Kidney glomerular epithelial cell (primary cell): Measurements from ENCODE around the gene ZC3H12A.

Experiments used
- DNase-seq: peaks from one replicate; lab custom pipeline; 2025; lab: John Stamatoyannopoulos, UW

Gene ZC3H12A

DNA sequence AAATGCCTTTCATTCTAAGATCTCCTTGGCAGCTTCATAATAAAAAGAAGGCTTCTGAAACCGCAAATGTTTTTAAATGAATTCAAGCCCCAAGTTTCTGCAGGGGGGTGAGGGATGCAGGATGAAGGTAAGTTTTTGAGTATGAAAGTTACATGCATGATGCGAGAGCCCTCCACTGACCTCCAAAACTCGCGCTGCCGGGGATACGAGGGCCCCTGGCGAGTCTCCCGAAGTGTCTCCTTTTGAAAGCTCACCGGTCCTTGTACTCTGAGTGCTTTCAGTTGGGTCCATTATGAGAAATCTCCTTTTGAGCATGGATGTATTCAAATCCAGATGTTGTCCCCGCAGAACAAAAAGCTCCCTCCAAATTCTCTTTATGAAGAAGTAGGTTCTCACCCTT is 18.9 kb upstream of the ZC3H12A start:
- no peak for DNase-seq

DNA sequence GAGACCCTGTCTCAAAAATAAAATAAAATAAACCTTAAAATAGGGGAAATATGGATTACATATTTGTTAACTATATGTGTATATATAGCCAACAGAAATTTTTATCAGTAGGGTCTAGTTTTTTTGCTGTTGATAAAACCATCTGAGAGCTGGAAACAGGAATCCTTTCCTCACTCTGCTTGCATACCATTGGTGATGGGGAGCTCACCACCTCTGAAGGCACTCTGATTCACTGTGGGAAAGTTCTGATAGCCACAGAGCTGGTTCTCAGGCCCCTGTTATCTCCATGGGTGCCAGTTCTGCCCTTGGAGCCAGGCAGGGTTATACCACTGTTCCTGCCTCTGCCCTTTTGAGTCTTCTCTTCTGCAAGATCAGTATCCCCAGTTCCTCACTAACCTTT is 17.8 kb upstream of the ZC3H12A start:
- DNase-seq = no peak

DNA sequence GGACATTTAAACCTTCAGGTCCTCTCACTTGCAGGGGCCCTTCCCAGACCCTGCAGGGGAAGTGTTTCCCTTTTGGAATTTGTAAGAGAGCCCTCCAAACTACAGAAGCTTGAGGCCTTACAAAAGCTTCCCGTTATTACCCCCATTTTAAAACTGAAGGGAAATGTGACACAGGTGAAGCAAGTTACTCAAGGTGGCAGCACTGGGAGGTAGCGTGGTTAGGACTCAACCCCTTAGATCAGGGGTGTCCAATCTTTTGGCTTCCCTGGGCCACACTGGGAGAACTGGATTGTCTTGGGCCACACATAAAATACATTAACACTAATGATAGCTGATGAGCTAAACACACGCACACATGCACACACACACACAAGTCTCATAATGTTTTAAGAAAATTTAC is 15.8 kb upstream of the ZC3H12A start:
- no peak for DNase-seq

DNA sequence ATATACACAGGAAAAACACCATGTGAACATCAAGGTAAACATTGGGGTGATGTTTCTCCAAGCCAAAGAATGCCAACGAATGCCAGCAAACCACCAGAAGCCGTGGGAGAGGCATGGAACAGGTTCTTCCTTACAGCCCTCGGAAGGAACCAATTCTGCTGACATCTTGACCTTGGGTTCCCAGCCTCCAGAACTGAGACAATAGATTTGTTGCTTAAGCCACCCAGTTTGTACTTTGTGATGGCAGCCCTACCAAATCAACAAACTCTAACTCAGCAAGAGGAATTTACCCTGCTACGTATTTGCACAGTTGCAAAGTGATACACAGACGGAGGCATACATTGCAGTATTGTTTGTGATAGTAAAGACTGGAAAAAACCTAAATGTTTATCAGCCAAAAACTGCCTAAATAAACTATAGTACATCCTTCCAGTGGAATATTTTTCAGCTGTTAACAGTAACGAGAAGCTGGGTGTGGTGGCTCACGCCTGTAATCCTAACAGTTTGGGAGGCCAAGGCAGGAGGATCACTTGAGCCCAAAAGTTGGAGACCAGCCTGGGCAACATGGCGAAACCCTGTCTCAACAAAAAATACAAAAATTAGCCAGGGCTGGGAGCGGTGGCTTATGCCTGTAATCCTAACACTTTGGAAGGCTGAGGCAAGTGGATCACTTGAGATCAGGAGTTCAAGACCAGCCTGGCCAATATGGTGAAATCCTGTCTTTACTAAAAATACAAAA is 12.5 kb upstream of the ZC3H12A start:
- no peak for DNase-seq

DNA sequence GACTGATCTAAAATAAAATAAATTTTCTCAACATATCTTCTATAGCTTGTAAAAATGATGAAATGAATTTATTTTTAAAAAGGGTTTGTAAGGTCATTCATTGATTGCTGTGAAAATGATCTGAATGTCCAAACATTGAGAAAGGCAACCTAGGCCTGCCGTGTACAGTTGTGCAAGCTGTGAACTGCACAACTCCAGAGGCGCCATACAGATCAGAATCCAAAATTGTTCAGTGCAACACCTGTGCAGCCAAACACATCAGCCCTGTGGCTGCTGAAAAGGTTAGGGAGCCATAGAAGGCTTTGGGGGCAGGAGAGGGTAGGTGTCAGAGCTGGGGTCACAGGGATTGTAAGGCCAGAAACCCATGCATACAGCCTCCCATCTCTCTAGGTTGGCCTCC is 9.9 kb upstream of the ZC3H12A start:
- no peak for DNase-seq

DNA sequence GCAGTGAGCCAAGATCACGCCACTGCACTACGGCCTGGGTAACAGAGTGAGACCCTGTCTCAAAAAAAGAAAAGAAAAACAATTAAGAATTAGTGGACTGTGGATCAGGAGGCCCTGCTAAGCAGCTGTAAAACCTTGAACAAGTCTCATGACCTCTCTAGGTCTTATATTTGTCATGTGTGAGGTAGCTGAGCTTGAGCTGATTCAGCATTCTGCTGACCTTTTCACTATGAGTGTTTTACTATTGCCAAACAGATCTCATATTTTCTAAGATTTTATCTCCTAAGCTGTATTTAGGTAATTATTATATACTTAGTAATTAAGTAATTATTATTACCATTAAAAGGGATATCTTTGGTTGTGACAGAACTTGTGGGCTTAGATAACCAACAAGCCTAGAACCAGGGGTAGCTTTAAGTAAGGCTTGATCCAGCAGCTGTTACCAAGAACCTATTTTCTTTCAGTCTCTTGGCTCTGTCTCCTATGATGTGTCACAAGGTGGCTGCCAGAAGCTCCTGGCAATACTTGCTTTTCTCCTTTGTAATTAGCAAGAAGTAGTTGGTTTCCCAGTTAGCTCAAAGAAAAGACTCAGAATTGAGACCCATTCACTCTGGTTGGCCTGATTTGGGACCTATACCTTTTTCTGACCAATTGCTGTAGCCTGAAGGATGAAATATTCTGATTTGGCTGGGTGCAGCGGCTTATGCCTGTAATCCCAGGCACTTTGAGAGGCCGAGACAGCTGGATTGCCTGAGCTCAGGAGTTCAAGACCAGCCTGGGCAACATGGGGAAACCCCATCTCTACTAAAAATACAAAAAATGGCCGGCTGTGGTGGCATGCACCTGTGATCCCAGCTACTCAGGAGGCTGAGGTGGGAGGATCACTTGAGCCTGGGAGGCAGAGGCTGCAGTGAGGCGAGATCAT is 8.5 kb upstream of the ZC3H12A start:
- DNase-seq = no peak

DNA sequence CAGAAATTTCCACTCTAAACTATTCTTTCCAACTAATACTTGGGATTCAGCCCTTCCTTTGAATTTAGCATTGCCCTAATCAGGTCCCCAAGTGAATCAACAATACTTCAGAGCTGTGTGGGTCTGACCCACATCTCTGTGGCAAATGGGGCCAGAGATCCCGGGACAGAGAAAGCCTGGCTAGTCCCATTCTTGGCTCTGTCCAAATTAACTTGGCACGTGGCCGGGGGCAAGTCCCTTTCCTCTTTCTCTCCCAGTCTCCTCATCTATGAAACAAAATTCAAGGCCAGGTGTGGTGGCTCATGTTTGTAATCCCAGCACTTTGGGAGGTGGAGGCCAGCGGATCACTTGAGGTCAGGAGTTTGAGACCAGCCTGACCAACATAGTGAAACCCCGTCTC is 6.3 kb upstream of the ZC3H12A start:
- DNase-seq = no peak

DNA sequence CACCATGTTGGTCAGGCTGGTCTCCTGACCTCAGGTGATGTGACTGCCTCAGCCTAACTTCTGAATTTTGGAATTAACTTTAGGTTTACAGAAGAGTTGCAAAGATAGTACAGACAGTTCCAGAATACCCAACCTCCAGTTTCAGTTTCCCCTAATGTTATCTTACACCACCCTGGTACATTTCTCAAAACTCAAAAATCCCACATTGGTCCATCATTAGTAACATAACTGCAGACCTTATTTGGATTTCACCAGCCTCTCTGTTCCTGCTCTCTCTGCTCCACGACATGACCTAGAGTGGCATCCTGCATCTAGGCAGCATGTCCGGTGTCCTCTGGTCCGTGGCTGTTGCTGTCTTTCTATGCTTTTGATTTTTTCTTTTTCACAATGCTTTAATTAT is 5.0 kb upstream of the ZC3H12A start:
- DNase-seq = no peak

DNA sequence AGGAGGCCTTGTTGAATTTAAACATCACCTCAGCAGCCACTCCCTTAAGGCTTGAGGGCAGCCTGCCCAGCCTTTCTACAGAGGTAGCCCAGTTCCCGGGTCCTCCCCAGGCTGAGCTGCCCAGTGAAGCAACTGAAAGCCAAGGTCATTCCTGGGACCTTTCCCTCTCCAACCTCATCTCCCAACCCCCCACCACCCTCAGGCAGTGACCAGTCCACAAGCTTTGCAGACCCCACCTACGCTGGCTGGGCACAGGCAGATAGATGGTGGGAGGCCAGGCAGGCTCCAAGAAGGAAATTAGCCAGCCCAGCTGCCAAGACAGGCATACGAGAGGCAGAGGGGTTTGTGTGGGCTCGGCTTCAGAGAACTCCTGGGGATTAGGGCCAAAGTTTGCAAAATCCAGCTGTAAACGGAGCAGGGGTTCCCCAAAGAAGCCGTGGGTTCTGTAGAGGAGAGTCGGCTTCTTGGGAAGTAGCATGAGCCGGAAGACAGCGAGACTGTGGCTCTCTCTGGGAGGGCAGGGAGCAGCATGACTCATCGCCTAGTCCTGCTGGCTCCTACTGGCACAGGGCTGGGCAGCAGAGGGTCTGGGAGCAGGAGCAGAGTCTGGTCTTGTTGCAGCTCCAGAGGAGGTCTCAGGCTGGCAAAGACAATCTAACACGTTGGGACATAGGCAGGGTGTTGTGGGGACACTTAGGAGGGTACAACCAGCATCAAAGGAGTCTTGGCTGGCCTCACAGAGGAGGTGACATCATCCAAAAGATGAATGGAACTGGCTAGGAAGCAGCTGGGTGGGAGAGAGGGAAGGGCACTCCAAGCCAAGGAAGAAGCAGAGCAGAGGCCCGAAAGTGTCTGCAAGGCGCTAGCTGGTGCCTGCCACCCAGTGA is 2.8 kb upstream of the ZC3H12A start:
- DNase-seq = peak; percentile 95

DNA sequence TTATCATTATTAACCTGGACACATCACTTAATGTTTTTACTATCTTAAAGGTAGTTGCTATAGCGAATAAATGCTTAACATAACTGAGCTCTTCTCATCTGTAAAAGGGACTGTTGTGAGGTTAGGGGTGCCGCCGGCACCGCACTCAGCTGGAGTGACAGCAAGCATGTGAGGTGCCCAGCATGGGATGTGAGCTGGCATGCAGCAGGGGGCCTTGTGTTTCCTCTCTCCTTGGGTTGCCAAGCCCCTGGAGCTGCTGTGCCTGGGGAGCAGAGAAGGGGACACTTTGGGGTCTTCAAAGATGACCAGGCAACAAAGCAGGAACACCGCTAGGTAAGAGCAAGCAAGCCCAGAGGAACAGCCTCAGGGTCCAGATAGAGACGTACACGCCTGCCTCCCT is 2.1 kb upstream of the ZC3H12A start:
- peak; percentile 93 for DNase-seq

DNA sequence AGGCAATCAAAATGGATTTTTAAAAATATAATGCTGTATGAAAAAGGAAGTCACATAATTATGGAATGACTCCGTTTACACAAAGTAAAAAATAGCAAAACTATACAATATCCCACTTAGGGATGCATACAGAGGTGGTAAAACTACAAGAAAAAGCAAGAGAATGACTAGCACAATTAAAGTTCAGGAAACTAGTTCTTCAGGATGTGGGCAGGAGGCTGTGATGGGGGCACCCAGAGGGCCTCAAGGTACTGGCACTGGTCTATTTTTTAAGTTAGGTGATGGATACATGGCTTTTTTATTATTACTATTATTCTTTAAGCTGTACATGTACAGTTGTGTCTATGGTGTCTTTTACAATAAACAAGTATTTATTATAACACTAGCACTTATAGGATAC is 1.4 kb upstream of the ZC3H12A start:
- no peak for DNase-seq

DNA sequence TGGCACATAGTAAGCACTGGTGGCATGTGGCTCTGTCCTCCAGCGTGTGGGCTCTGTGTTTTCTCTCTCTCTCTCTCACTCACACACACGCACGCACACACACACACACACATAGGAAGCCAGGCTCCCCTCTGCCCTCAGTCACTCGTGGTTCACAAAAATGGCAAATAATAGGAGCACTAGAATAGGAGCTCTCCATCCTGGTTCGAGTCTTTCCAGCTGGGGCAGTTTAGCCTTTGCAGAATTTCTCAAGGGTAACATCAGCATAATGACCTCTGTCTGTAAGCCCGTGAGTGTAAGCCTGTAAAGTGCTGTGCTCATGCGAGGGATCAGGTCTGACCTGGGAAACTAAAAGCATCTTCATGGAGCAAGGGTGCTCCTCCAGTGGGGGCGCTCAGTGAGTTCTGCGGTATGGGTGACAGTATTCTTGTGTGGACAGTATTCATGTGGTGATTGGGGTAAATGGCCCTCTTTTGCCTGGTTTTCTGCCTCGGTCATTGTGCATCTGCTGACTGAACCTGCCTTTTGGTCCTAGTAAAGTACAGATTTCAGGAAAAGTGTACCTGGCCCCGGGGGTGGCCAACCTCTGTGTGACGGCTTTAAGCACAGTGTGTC is 842 bp upstream of the ZC3H12A start:
- DNase-seq = peak; percentile 34

DNA sequence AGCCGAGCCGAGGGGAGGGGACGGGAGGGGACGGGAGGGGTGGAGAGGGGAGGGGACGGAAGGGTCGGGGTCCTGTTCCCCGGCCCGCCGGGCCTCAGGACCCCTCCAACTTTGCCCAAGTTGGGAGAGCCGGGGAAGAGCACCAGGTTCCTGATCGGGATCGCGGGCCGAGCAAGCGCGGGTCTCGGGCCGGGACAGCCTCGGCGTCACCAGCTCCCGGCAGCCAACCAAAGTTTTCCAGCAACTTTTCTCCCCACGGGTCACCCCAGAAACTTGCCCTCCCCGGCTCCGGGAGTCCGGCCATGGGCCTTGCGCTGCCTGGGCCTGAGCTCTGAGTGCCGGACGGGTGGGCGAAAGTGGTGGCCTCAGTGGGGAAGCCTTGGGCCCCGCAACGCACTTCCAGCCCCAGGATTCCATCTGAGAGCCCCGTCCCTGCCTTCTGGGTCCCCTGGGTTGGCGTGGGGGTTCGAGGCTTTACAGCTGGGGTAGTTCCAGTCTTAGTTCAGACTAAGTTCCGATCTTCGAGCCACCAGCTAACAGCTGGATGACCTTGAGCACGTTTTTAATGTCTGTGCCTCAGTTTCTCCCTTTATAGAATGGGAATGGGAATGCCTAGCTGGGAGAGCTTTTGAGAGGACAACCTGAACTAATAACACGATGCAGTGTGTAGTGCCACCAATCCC is 458 bp downstream of the ZC3H12A start:
- DNase-seq = no peak

DNA sequence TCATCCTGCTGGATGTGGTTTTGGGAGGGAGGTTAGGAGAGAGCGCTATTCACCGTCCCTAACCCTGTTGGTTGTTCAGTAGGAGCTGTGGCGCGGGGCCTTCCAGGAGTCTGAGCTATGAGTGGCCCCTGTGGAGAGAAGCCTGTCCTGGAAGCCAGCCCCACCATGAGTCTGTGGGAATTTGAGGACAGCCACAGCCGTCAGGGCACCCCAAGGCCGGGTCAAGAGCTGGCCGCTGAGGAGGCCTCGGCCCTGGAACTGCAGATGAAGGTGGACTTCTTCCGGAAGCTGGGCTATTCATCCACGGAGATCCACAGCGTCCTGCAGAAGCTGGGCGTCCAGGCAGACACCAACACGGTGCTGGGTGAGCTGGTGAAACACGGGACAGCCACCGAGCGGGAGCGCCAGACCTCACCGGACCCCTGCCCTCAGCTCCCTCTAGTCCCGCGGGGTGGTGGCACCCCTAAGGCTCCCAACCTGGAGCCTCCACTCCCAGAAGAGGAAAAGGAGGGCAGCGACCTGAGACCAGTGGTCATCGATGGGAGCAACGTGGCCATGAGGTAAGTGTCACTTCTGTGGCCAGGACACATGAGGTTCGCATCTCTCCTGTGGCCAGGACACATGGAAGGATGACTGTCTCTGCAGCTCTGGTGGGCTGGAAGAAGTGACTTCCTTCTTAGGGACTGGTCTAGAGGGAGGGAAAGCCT is 1.2 kb downstream of the ZC3H12A start:
- DNase-seq = no peak

DNA sequence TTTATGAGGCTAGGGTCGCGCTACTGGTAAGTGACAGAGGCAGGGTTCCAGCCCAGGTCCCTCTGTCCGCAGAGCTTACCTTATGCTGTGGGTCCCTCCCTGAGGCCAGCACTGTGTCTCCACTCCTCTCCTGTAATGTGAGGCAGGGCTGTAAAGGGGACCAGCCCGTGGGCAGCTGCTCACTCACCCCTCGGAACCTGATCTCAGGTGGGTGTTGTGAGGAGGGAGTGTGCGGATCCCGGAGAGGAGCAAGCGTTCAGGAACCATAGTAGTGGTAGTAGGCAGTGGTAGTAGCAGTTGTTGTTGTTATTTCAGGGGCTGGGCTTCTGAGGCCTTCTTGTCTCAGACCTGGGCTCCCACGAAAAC is 1.7 kb downstream of the ZC3H12A start:
- no peak for DNase-seq

DNA sequence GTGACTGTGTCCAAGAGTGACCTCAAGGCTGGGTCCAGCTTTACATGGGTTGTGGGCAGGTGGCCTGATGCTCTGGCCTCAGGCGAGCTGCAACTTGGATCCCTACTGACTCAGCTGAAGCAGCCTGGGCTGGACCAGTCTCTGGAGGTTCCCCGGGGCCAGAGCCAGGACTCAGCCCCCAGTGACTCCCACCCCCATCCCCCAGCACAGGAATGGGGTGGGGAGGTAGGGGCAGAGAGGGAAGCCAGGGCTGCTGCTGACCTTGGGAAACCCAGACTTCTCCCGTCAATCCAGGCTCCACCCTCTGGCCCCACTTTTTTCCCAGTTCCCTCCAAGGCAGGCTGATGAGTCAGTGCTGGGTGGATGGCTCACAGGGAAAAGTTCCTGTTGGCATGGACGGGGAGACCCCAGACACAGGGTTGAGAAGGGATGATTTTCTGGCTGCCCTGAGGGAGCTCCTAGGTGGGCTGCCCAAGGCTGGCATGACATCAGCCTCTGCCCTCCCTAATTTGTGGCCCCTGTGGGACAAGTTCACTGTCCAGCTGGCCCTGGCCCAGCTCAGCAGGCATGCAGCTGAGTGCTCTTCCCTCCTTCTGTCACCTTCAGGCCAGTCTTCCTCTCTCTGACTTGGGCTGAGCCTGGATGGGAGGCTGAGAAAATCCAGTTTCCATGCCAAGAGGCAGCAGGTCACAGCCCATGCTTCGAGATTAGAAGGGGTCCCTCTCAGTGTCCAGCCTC is 2.2 kb downstream of the ZC3H12A start:
- peak; percentile 57 for DNase-seq

DNA sequence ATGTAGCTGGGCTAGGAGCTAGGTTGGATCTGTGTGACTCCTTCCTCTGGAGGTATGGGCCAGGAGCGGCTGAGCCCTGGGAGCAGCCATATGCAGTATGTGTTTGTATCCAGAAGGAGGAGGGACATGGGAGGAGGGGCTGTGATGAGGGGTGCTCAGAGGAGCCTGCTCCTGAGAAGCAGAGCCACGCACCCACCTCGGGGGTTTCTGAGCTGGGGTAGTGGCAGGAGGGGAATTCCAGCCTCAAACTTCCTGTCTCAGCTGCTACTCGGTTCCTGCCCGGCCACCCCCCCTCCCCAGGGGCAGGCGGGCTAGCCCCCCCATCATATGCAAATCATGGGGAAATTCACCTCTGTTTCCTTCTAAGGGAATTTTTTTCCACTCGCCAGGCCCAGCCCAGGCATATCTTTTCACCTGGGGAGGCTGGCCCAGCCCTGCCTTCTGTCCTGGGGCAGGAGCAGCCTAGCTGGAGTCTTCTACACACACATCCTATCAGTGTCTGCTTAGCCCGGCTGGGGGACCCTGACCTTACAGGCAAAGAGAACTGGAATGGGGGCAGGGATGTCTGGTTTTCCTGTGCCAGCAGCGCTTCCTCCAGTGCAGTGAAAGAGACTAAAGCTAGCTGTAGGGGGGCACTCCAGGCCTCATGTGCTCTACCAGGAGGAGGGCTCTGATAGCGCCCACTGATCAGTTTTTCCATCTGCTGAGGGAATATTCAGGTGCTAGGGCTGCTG is 3.0 kb downstream of the ZC3H12A start:
- peak; percentile 75 for DNase-seq

DNA sequence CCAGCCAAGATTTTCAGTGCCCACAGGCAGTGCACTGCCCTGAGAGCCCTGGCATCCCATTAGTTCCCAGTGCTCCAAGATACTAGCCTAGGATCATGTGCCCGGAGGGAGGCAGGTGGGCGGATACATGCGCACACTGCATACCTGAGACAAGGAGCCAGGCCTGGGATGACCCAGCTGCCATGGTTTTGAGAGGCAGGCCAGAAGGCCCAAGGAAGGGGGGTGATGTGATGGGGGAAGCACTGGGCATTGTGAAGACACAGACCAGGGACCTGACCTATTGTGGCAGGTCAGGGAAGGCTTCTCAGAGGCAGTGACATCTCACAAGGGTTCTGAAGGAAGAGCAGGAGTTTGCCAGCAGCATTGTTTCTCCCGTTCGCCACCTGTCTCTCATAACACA is 3.6 kb downstream of the ZC3H12A start:
- no peak for DNase-seq

DNA sequence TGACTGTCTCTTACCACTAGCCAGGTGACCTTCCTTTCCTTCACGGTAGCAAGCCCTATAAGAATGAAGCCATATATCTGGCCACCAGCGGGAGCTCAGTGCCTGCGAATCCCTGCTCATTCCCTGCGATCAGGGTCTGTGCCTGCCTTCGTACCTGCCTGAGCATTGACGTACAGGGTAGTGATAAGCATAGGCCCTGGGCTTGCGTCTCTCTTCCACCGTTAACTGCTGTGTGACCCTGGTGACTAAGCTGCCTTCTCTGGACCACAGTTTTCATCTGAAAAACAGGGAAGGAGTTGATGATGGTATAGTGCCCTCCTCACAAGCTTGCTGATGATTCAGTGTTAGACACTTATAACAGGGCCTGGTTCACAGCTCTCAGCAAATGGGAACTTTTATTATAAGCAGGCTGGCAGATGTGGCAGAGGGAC is 4.1 kb downstream of the ZC3H12A start:
- DNase-seq = peak; percentile 35
